Activated T-cell treated with anti-CD3 and anti-CD28 coated beads, Interleukin-2, amount 50 U/mL, for 48 hours (primary cell): ENCODE results near the gene ADGRV1.

Experiments
- DNase-seq, 2 experiments: peaks; one replicate each; pipeline ENCODE4 v3.0.0-alpha.2; 2020

ADGRV1 gene

GRCh38 chr5:91121347-91121993, 562.9 kb downstream of the ADGRV1 start:
- DNase-seq = no peak

GRCh38 chr5:91122651-91123050, 564.1 kb downstream of the ADGRV1 start:
- no peak for DNase-seq

- DNase-seq = no peak
Observed at GRCh38 chr5:91123291-91123690, 564.7 kb downstream of the ADGRV1 start.

- no peak for DNase-seq
Observed at GRCh38 chr5:91123901-91124300, 565.3 kb downstream of the ADGRV1 start.

- no peak for DNase-seq
Observed at GRCh38 chr5:91125916-91126315, 567.3 kb downstream of the ADGRV1 start.

GRCh38 chr5:91126448-91126847, 567.9 kb downstream of the ADGRV1 start:
- DNase-seq = no peak

- no peak for DNase-seq
Observed at GRCh38 chr5:91126888-91127287, 568.3 kb downstream of the ADGRV1 start.

GRCh38 chr5:91127456-91128081, 569.0 kb downstream of the ADGRV1 start:
- DNase-seq = no peak

- no peak for DNase-seq
Observed at GRCh38 chr5:91128604-91129003, 570.0 kb downstream of the ADGRV1 start.

- no peak for DNase-seq
Observed at GRCh38 chr5:91129748-91130147, 571.2 kb downstream of the ADGRV1 start.

- DNase-seq = no peak
Observed at GRCh38 chr5:91130759-91131158, 572.2 kb downstream of the ADGRV1 start.

- DNase-seq = no peak
Observed at GRCh38 chr5:91132550-91132949, 574.0 kb downstream of the ADGRV1 start.

GRCh38 chr5:91133183-91133582, 574.6 kb downstream of the ADGRV1 start:
- no peak for DNase-seq

GRCh38 chr5:91135475-91136248, 577.1 kb downstream of the ADGRV1 start:
- no peak for DNase-seq

GRCh38 chr5:91136271-91136670, 577.7 kb downstream of the ADGRV1 start:
- no peak for DNase-seq

GRCh38 chr5:91137647-91138046, 579.0 kb downstream of the ADGRV1 start:
- no peak for DNase-seq

- DNase-seq = no peak
Observed at GRCh38 chr5:91139572-91140200, 581.1 kb downstream of the ADGRV1 start.

- no peak for DNase-seq
Observed at GRCh38 chr5:91140657-91141056, 582.1 kb downstream of the ADGRV1 start.

GRCh38 chr5:91141642-91142041, 583.0 kb downstream of the ADGRV1 start:
- no peak for DNase-seq

- DNase-seq = no peak
Observed at GRCh38 chr5:91142386-91142785, 583.8 kb downstream of the ADGRV1 start.

GRCh38 chr5:91142819-91143218, 584.2 kb downstream of the ADGRV1 start:
- DNase-seq = no peak

GRCh38 chr5:91143840-91144239, 585.2 kb downstream of the ADGRV1 start:
- no peak for DNase-seq

GRCh38 chr5:91144491-91145332, 586.1 kb downstream of the ADGRV1 start:
- DNase-seq = no peak
